OCI-LY7 (cell line): ENCODE measurements around the gene LZTS3. TPM values are rescaled to one million over a fixed set of nuclear protein-coding genes. Genes with fewer than 3 reads are reported as not detected.

Source experiments
- BruUV-seq: library from RNA; stranded (reverse); fragments of 400-500 nt; replicated peaks from 2 replicates; lab custom pipeline; 2021; lab: Mats Ljungman, UMichigan
- CTCF ChIA-PET: fragments of 300-600 bp; sonication (Branson Sonifier 250); formaldehyde crosslinking; loops from one replicate; lab custom pipeline; 2022; ENCODE audit warnings: antibody characterized with exemption; ENCODE audit not compliant: unreplicated experiment; lab: Charles Lee
- POLR2A ChIA-PET: fragments of 300-600 bp; sonication (Branson Sonifier 250); formaldehyde crosslinking; loops from one replicate; lab custom pipeline; 2022; ENCODE audit warnings: antibody characterized with exemption; lab: Charles Lee
- DNase-seq: peaks from one replicate; pipeline ENCODE4 v3.0.0-alpha.2; 2015; ENCODE audit warnings: low spot score
- H2AFZ ChIP-seq: fragments of 200-600 bp; sonication (generic), shearing (Covaris generic); 2 replicates; pipeline ENCODE4 v1.6.1; 2014; ENCODE audit warnings: mild to moderate bottlenecking, antibody characterized with exemption, low read length, moderate library complexity
- H3K27ac ChIP-seq: fragments of 200-600 bp; sonication (generic); 2 replicates; pipeline ENCODE4 v1.5.1; 2014; ENCODE audit warnings: mixed run types, low read depth, mild to moderate bottlenecking, moderate library complexity, low read length, inconsistent platforms; ENCODE audit not compliant: poor library complexity, severe bottlenecking
- H3K36me3 ChIP-seq: fragments of 200-600 bp; sonication (generic); 2 replicates; pipeline ENCODE4 v1.6.1; 2014; ENCODE audit warnings: mild to moderate bottlenecking, antibody characterized with exemption, low read length, moderate library complexity, mixed read lengths; ENCODE audit not compliant: insufficient read depth
- H3K4me1 ChIP-seq: fragments of 200-600 bp; sonication (generic); 2 replicates; pipeline ENCODE4 v1.5.1; 2014; ENCODE audit warnings: mild to moderate bottlenecking, low read length; ENCODE audit not compliant: insufficient read depth, poor library complexity, severe bottlenecking
- H3K4me2 ChIP-seq: fragments of 200-600 bp; sonication (generic); 2 replicates; pipeline ENCODE4 v1.6.1; 2014; ENCODE audit warnings: mild to moderate bottlenecking, low read length
- H3K4me3 ChIP-seq: fragments of 200-600 bp; sonication (generic); 2 replicates; pipeline ENCODE4 v1.5.1; 2014; ENCODE audit warnings: mild to moderate bottlenecking, low read depth, low read length; ENCODE audit not compliant: poor library complexity, severe bottlenecking
- H3K79me2 ChIP-seq: fragments of 200-600 bp; sonication (generic); 2 replicates; pipeline ENCODE4 v1.6.1; 2016; ENCODE audit warnings: low read depth, mild to moderate bottlenecking, low read length, moderate library complexity, mixed read lengths; ENCODE audit not compliant: insufficient read depth
- H3K9me2 ChIP-seq: fragments of 200-600 bp; sonication (generic); 2 replicates; pipeline ENCODE4 v1.6.1; 2016; ENCODE audit warnings: mild to moderate bottlenecking, low read length, mixed read lengths; ENCODE audit not compliant: insufficient read depth
- H3K9me3 ChIP-seq: fragments of 200-600 bp; sonication (generic); 2 replicates; pipeline ENCODE4 v1.6.1; 2014; ENCODE audit warnings: mild to moderate bottlenecking, mixed run types, low read length, mixed read lengths
- H4K20me1 ChIP-seq: fragments of 200-600 bp; sonication (generic); 2 replicates; pipeline ENCODE4 v1.6.1; 2014; ENCODE audit warnings: mild to moderate bottlenecking, antibody characterized with exemption, low read length, moderate library complexity, mixed read lengths; ENCODE audit not compliant: insufficient read depth
- EZH2phosphoT487 ChIP-seq: fragments of 200-600 bp; sonication (generic); IDR thresholded peaks from 2 replicates; pipeline ENCODE4 v1.6.1; 2018; ENCODE audit warnings: low read depth, borderline replicate concordance, mild to moderate bottlenecking, mixed run types, antibody characterized with exemption, low read length, moderate library complexity, mixed read lengths
- intact Hi-C: fragments of 100-400 bp; cut with micrococcal nuclease; formaldehyde crosslinking; loops from one replicate; pipeline ENCODE4 v1.10.0; 2022; ENCODE audit not compliant: unreplicated experiment
- total RNA-seq, 2 experiments: library from RNA; depleted of rRNA in 1 of 2; stranded (reverse); fragments of >200 nt in 1 of 2; shearing (Covaris generic) in 1 of 2; gene quantifications; 2 replicates each; pipeline ENCODE4 v1.2.3, GENCODE V29; 2014 to 2022
- TF ChIP-seq, protein P1 (sequence below): fragments of 200-600 bp; sonication (generic); conservative IDR thresholded peaks from 2 replicates; pipeline ENCODE4 v1.5.1; 2014; ENCODE audit warnings: mild to moderate bottlenecking, antibody characterized with exemption, low read length, moderate library complexity, mixed read lengths

Gene LZTS3
- total RNA-seq, 2 experiments from 2014 or later: 4.7 to 5.0 TPM

DNA sequence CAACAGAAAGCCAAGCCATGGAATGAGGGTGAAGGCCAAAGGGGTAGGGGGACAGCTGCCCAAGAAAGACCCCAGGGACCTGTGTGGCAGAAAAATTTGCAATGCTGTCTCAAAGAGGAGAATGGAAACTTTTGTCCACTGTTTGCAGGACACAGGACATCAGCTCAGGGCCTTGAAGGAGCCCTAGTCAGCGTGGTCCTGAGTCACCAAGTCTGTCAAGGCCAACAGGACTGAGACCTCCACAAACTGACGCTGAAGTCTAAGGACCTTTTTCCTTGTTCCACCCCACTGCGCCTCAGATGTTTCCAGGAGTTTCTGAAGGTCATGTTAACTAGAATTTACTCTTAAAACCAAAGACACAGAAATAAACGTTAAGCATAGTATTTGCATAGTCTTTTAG lies 57.0 kb downstream of the LZTS3 start:
- no peaks in the 10 kb centered on the region for H3K9me2 ChIP-seq

DNA sequence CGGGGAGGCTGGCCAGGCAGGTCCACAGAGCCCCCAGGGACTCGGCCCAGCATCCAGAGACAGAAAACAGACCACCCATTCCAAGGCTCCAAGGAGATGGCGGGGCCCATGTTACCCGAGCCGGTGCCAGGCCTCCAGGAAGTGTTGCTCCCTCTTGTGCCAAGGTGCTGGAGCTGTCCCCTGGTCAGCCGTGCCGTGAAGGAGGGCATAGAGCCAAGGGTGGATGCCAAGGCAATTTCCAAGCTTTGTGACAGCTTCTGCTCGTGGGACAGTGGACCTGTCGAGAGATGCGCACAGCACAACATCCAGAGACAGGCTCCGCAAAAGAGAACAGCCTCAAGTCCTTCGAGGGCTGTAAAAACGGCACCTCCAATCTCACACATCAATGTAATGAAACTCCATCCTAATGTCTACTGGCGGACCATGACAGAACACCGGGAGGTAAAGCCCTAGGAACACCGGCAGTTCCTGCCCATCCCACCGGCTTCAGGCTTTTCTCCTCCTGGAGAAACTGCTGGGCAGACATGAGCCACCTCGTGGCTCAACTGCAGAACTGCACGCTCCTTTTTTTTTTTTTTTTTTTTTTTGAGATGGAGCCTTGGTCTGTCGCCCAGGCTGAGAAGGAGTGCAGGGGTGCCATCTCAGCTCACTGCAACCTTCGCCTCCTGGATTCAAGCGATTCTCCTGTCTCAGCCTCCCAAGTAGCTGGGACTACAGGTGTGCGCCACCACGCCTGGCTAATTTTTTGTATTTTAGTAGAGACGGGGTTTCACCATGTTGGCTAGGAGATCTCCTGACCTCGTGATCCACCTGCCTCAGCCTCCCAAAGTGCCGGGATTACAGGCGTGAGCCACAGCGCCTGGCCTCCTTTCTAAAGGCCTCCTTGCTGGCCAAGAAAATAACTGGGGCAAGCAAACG lies 57.9 kb downstream of the LZTS3 start:
- ChIA-PET CTCF (no interaction called here), POLR2A (interaction anchor here (0.6 kb wide), 1 partner anchor 518 kb away, joined by 3 read pairs; no protein-coding TSS in a partner anchor)
- no peak overlapping the region for H3K27ac ChIP-seq
- H4K20me1 ChIP-seq: no peaks in the 10 kb centered on the region
- no peak overlapping the region for H3K4me2 ChIP-seq
- H3K9me3 ChIP-seq: no peaks in the 10 kb centered on the region
- no peak overlapping the region for H2AFZ ChIP-seq
- no peaks in the 10 kb centered on the region for H3K9me2 ChIP-seq
- no peaks in the 10 kb centered on the region for H3K36me3 ChIP-seq
- no peaks in the 10 kb centered on the region for H3K79me2 ChIP-seq
- intact Hi-C loops: no loop called here
- peak; percentile 53 for DNase-seq
- TF ChIP-seq, protein P1, sequence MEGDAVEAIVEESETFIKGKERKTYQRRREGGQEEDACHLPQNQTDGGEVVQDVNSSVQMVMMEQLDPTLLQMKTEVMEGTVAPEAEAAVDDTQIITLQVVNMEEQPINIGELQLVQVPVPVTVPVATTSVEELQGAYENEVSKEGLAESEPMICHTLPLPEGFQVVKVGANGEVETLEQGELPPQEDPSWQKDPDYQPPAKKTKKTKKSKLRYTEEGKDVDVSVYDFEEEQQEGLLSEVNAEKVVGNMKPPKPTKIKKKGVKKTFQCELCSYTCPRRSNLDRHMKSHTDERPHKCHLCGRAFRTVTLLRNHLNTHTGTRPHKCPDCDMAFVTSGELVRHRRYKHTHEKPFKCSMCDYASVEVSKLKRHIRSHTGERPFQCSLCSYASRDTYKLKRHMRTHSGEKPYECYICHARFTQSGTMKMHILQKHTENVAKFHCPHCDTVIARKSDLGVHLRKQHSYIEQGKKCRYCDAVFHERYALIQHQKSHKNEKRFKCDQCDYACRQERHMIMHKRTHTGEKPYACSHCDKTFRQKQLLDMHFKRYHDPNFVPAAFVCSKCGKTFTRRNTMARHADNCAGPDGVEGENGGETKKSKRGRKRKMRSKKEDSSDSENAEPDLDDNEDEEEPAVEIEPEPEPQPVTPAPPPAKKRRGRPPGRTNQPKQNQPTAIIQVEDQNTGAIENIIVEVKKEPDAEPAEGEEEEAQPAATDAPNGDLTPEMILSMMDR: peak; percentile 77
- no peak for TF ChIP-seq EZH2phosphoT487
- peaks cover 14% of the 10 kb centered on the region for H3K4me1 ChIP-seq
- no TSS peak for BruUV-seq
- no peak overlapping the region for H3K4me3 ChIP-seq

More for the DNA sequence above, 57.0 kb downstream of the LZTS3 start:
- Histone ChIP-seq H4K20me1 (no peaks in the 10 kb centered on the region), H3K4me1 (peaks cover 14% of the 10 kb centered on the region), H3K4me3 (no peak overlapping the region), H3K27ac (no peak overlapping the region), H3K9me3 (no peaks in the 10 kb centered on the region), H3K79me2 (no peaks in the 10 kb centered on the region), H2AFZ (no peak overlapping the region), H3K36me3 (peaks cover 8% of the 10 kb centered on the region; the same call in 1 of the 2 replicates), H3K4me2 (no peak overlapping the region)
- intact Hi-C loops: no loop called here
- DNase-seq: no peak
- TF ChIP-seq EZH2phosphoT487: no peak
- TF ChIP-seq, protein P1: no peak
- ChIA-PET POLR2A (interaction anchor here (0.7 kb wide), 1 partner anchor 63 kb away, joined by 3 read pairs; no protein-coding TSS in a partner anchor), CTCF (no interaction called here)
- no TSS peak for BruUV-seq

Other genes with a start within 250 kb of the LZTS3 start
- 0.44 and 0.98 TPM in 2 replicates for gene GNRH2, start 129.9 kb downstream of the LZTS3 start, total RNA-seq (2014; rRNA removed; shearing (Covaris generic))
- 0.61 and 1.1 TPM in 2 replicates for gene GNRH2, start 129.9 kb downstream of the LZTS3 start, total RNA-seq (2022)
- gene MRPS26, start 127.5 kb downstream of the LZTS3 start, total RNA-seq (2014; rRNA removed; shearing (Covaris generic)): 78.1 and 85.8 TPM in 2 replicates
- 73.2 and 73.3 TPM in 2 replicates for gene MRPS26, start 127.5 kb downstream of the LZTS3 start, total RNA-seq (2022)
- not detected in 2 replicates for gene OXT, start 101.9 kb downstream of the LZTS3 start, total RNA-seq (2014; rRNA removed; shearing (Covaris generic))
- not detected in 2 replicates for gene OXT, start 101.9 kb downstream of the LZTS3 start, total RNA-seq (2022)
- gene AVP, start 88.8 kb downstream of the LZTS3 start, total RNA-seq (2014; rRNA removed; shearing (Covaris generic)): not detected in 2 replicates
- not detected in 2 replicates for gene AVP, start 88.8 kb downstream of the LZTS3 start, total RNA-seq (2022)
- gene FASTKD5, start 13.7 kb downstream of the LZTS3 start, total RNA-seq (2014; rRNA removed; shearing (Covaris generic)): 15.7 and 18.1 TPM in 2 replicates
- gene FASTKD5, start 13.7 kb downstream of the LZTS3 start, total RNA-seq (2022): 15.7 and 15.8 TPM in 2 replicates
- gene UBOX5, start 13.7 kb downstream of the LZTS3 start, total RNA-seq (2014; rRNA removed; shearing (Covaris generic)): 3.2 and 4.1 TPM in 2 replicates
- 5.2 and 5.3 TPM in 2 replicates for gene UBOX5, start 13.7 kb downstream of the LZTS3 start, total RNA-seq (2022)
- 35.5 and 37.7 TPM in 2 replicates for gene DDRGK1, start 31.1 kb upstream of the LZTS3 start, total RNA-seq (2014; rRNA removed; shearing (Covaris generic))
- gene DDRGK1, start 31.1 kb upstream of the LZTS3 start, total RNA-seq (2022): 52.0 and 55.0 TPM in 2 replicates
- gene ITPA, start 35.9 kb upstream of the LZTS3 start, total RNA-seq (2014; rRNA removed; shearing (Covaris generic)): 58.0 and 66.4 TPM in 2 replicates
- 54.4 and 62.4 TPM in 2 replicates for gene ITPA, start 35.9 kb upstream of the LZTS3 start, total RNA-seq (2022)
- gene SLC4A11, start 65.6 kb upstream of the LZTS3 start, total RNA-seq (2014; rRNA removed; shearing (Covaris generic)): 4.2 and 4.4 TPM in 2 replicates
- gene SLC4A11, start 65.6 kb upstream of the LZTS3 start, total RNA-seq (2022): 26.9 and 27.5 TPM in 2 replicates
- not detected in 2 replicates for gene DNAAF9, start 234.1 kb upstream of the LZTS3 start, total RNA-seq (2014; rRNA removed; shearing (Covaris generic))
- gene DNAAF9, start 234.1 kb upstream of the LZTS3 start, total RNA-seq (2022): 0.23 and 0.33 TPM in 2 replicates